Measurements from ENCODE around the gene BEND6. TPM values are rescaled to one million over a fixed set of nuclear protein-coding genes. Genes with fewer than 3 reads are reported as not detected.

BEND6 gene
- total and polyA plus RNA-seq, 12 donors, result 0.07 to 1.8 (median 0.36) TPM

DNA sequence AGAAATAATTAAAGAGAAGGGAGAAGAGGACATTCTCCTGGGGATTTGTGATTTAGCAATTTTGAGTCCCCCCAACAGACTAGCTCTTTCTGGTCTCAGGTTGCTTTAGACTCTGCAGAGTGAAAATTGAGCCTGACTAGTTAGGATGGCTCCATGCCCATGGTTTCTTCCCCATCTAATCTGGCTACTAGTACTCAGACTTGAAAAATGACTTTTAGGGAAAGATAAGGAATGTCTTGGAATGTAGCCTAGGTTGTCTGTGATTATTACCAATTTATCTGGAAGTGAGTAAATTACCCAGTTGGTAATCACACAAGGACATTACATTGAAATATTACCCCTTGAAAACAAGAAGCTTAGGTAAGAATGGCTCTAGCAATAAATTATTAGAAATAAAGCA lies 4.2 kb downstream of the BEND6 start:
- H3K27ac ChIP-seq, result no peak overlapping the region
- H3K4me1 ChIP-seq, result peaks cover 0 to 13% (median 10%) of the 10 kb centered on the region in 9 donors
- ATAC-seq (no peak), DNase-seq (no peak)
- H3K4me3 ChIP-seq, result no peak overlapping the region
- peaks cover 0 to 31% (median 9%) of the 10 kb centered on the region in 7 donors for H3K27me3 ChIP-seq
- intact Hi-C loops (cut with DNase I), result loop anchor here in 4 of 10 donors (5.0 to 10.0 kb wide), 3 partner anchors 54 to 358 kb away; partner anchors contain the start of gene PRIM2 (in 2 of the 4)
- H3K36me3 ChIP-seq, result no peaks in the 10 kb centered on the region
- H3K9me3 ChIP-seq, result no peaks in the 10 kb centered on the region
- TF ChIP-seq, protein P1, sequence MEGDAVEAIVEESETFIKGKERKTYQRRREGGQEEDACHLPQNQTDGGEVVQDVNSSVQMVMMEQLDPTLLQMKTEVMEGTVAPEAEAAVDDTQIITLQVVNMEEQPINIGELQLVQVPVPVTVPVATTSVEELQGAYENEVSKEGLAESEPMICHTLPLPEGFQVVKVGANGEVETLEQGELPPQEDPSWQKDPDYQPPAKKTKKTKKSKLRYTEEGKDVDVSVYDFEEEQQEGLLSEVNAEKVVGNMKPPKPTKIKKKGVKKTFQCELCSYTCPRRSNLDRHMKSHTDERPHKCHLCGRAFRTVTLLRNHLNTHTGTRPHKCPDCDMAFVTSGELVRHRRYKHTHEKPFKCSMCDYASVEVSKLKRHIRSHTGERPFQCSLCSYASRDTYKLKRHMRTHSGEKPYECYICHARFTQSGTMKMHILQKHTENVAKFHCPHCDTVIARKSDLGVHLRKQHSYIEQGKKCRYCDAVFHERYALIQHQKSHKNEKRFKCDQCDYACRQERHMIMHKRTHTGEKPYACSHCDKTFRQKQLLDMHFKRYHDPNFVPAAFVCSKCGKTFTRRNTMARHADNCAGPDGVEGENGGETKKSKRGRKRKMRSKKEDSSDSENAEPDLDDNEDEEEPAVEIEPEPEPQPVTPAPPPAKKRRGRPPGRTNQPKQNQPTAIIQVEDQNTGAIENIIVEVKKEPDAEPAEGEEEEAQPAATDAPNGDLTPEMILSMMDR (IDR thresholded peaks at IDR 0.05), result no peak

DNA sequence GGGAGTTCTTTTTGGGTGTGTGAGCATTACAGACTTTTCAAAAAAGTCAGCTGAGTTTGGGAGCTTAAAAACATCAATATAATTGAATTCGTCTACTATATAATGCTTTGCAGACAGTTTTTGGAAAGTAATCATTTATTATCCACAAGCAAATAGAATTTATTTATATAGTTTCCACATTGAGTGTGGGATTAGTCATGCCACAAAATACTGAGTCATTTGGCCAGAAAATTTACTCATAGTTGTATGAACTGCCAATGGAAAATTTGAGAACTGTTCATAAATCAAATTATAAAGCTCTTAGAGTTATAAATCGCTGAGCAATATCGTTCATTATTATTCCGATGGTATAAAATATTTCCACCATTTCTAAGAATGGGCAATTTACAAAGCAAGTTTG lies 5.0 kb downstream of the BEND6 start:
- TF ChIP-seq, protein P1 (IDR thresholded peaks at IDR 0.05), result no peak
- H3K9me3 ChIP-seq, result no peaks in the 10 kb centered on the region
- no peak overlapping the region for H3K4me3 ChIP-seq
- DNase-seq, result no peak
- H3K27me3 ChIP-seq, result peaks cover 0 to 25% (median 9%) of the 10 kb centered on the region in 7 donors
- 86 to 95% methylated on average over 4 of the region's 4 CpGs for WGBS, 2 donors
- ATAC-seq, result no peak
- H3K27ac ChIP-seq, result no peak overlapping the region
- intact Hi-C loops (cut with DNase I), result loop anchor here in 4 of 10 donors (5.0 to 10.0 kb wide), 3 partner anchors 55 to 357 kb away; partner anchors contain the start of gene PRIM2 (in 2 of the 4)
- H3K4me1 ChIP-seq, result peaks cover 0 to 10% (median 8%) of the 10 kb centered on the region in 9 donors
- no peaks in the 10 kb centered on the region for H3K36me3 ChIP-seq

DNA sequence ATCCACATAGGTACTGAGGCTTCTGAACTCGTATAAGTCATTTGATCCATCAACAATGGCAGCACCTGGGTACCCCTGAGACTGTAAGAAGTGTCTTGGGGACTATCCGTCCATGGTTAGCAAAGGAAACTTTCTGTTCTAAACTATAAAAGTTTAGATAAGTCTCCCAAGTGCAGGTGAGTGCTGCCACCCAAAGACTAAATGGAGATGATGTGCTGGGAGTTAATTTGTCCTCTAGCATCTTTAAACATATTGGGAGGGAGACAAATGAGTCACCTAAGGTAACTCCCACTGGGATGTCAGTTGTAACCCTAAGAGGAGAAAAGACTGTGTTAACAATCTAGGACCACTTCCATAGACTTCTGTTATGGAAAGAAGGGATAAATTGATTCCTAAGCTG lies 6.2 kb downstream of the BEND6 start:
- Histone ChIP-seq H3K4me3 (no peak overlapping the region), H3K9me3 (no peaks in the 10 kb centered on the region), H3K27ac (no peak overlapping the region), H3K4me1 (no peaks in the 10 kb centered on the region), H3K36me3 (no peaks in the 10 kb centered on the region), H3K27me3 (peaks cover 0 to 20% (median 9%) of the 10 kb centered on the region in 7 donors)
- no peak for DNase-seq
- ATAC-seq, result no peak
- WGBS, 2 donors, result 58 to 62% methylated on average over 2 of the region's 2 CpGs
- TF ChIP-seq, protein P1 (IDR thresholded peaks at IDR 0.05), result peak in 1 of 9 donors; percentile 7
- intact Hi-C loops (cut with DNase I), result no loop called here

DNA sequence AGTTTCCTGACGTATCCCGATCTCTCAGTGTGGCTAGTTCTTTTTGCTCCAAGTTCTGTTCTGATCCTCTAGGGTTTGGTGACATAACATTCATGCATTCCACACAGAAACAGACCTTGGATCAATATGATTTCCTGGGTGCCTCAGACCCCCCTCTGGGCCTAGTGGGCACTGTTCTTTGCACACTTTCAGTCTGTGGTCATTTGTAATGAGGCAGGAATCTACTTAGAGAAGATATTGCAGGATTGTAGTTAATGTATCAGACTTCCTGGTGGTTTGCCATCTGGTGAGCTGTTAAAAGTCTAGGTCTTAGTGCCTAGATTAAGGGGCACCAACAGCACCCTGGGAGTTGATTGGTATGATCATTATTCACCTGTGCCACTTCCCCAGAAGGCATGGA lies 7.5 kb downstream of the BEND6 start:
- Histone ChIP-seq H3K36me3 (no peaks in the 10 kb centered on the region), H3K4me3 (no peak overlapping the region), H3K9me3 (no peaks in the 10 kb centered on the region), H3K4me1 (no peaks in the 10 kb centered on the region), H3K27ac (no peak overlapping the region), H3K27me3 (peaks cover 0 to 9% (median under 1%) of the 10 kb centered on the region in 7 donors)
- DNase-seq (no peak), ATAC-seq (no peak)
- TF ChIP-seq, protein P1 (IDR thresholded peaks at IDR 0.05), result no peak
- intact Hi-C loops (cut with DNase I), result no loop called here
- WGBS, 2 donors, result 91 to 92% methylated on average over 2 of the region's 2 CpGs

All from heart right ventricle (tissue), 16 donors.